H1 (cell line): ENCODE measurements around the gene PRKCH. TPM values are rescaled to one million over a fixed set of nuclear protein-coding genes. Genes with fewer than 3 reads are reported as not detected.

Source experiments
- CHD2 ChIP-seq: IDR thresholded peaks from 2 replicates; pipeline ENCODE4 v1.6.1; 2012; ENCODE audit warnings: low read length, improper control_type of control experiment
- CHD7 ChIP-seq: fragments of 300-600 bp; sonication (generic); IDR thresholded peaks from 2 replicates; pipeline ENCODE4 v1.7.1; 2012; ENCODE audit warnings: low read length, moderate library complexity, mild to moderate bottlenecking, inconsistent platforms; ENCODE audit not compliant: insufficient replicate concordance
- CTCF ChIP-seq, 3 experiments: IDR thresholded peaks; 1 replicate in 2 of 3; 2 replicates in 1 of 3; pipeline versions ENCODE4 v1.5.1 to v1.6.1; 2011; ENCODE audit warnings: low read length in 3 of 3, mild to moderate bottlenecking in 3 of 3, inconsistent platforms in 2 of 3, low read depth in 1 of 3, moderate library complexity in 1 of 3; ENCODE audit not compliant: insufficient read depth in 1 of 3; ENCODE audit errors: control extremely low read depth in 1 of 3
- KDM1A ChIP-seq: fragments of 200-600, 300-600 bp; sonication (generic); IDR thresholded peaks from 2 replicates; pipeline ENCODE4 v1.7.1; 2016; ENCODE audit warnings: mild to moderate bottlenecking, low read length, borderline replicate concordance
- PHF8 ChIP-seq: fragments of 200-600 bp; sonication (generic); conservative IDR thresholded peaks from 2 replicates; pipeline ENCODE4 v1.7.1; 2012; ENCODE audit warnings: low read depth, mild to moderate bottlenecking, inconsistent platforms, low read length, moderate library complexity
- TBP ChIP-seq: IDR thresholded peaks from 2 replicates; pipeline ENCODE4 v1.6.1; 2011; ENCODE audit warnings: low read depth, low read length, improper control_type of control experiment
- TEAD4 ChIP-seq: IDR thresholded peaks from 2 replicates; pipeline ENCODE4 v1.6.1; 2012; ENCODE audit warnings: low read depth, low read length, inconsistent platforms, mixed read lengths
- USF2 ChIP-seq: IDR thresholded peaks from 2 replicates; pipeline ENCODE4 v1.6.1; 2011; ENCODE audit warnings: low read length, improper control_type of control experiment
- polyA plus RNA-seq, 7 experiments: library from polyadenylated mRNA; depleted of rRNA in 3 of 7; stranded (reverse) in 5 of 7; unstranded in 2 of 7; fragments of >200 nt in 5 of 7; fragments of 200-250 nt in 2 of 7; gene quantifications; 1 replicate in 5 of 7; 2 replicates in 1 of 7; 4 replicates in 1 of 7; pipeline versions ENCODE4 v1.2.1 to v1.2.3, GENCODE V29; 2011 to 2013; ENCODE audit warnings: missing spikeins in 2 of 7, mixed read lengths in 2 of 7
- total RNA-seq: library from RNA; stranded (reverse); fragmentation: NEBNext Ultra II Directional; extraction: Animal tissue kit (Norgen Biotek cat#: 25700); gene quantifications from 2 replicates; pipeline ENCODE4 v1.2.1, GENCODE V29; 2021

PRKCH gene
- total and polyA plus RNA-seq, 2 of the 8 experiments (the other 6 are each of a cell fraction or from before 2014, with no cell fraction given) = 6.4 to 7.0 TPM

- no peak for TF ChIP-seq CHD7
- TF ChIP-seq TEAD4 = no peak
- no peak for TF ChIP-seq USF2
- no peak for TF ChIP-seq KDM1A
- no peak for TF ChIP-seq PHF8
- no peak for TF ChIP-seq TBP
- no peak for TF ChIP-seq CHD2
- no peak for TF ChIP-seq CTCF (IDR thresholded peaks at IDR 0.05; ENCODE audit: control extremely low read depth in 1 of 3, insufficient read depth in 1 of 3, low read depth in 1 of 3, low read length in 3 of 3)
These were observed 247.9 kb downstream of the PRKCH start (continued) for GRCh38 chr14:61569308-61569707.
